Heart right ventricle (tissue), 16 donors: ENCODE measurements around the gene CEP350. TPM values are rescaled to one million over a fixed set of nuclear protein-coding genes. Genes with fewer than 3 reads are reported as not detected.

Experiments
- ATAC-seq, 8 donors: fragments of 200-7000 bp; cut with Tn5 transposase; one replicate each; pipeline ENCODE4 v1.9.1; 2020; ENCODE audit warnings: mild to moderate bottlenecking in 8 of 8, moderate library complexity in 8 of 8, moderate number of reproducible peaks in 1 of 8
- DNase-seq, 2 donors: peaks; one replicate each; pipeline ENCODE4 v3.0.0-alpha.2; 2020
- H3K27ac ChIP-seq, 10 donors: fragments of 200-600 bp; sonication (generic) in 2 of 10; one replicate each; pipeline versions ENCODE4 v1.5.0 to v1.8.0; 2020 to 2022; ENCODE audit warnings: mild to moderate bottlenecking in 3 of 10
- H3K27me3 ChIP-seq, 7 donors: fragments of 200-600 bp; one replicate each; pipeline ENCODE4 v1.8.0; 2021 to 2022; ENCODE audit warnings: mild to moderate bottlenecking in 2 of 7
- H3K36me3 ChIP-seq, 9 donors: fragments of 200-600 bp; sonication (generic) in 1 of 9; one replicate each; pipeline versions ENCODE4 v1.5.0 to v1.8.0; 2020 to 2022; ENCODE audit warnings: mild to moderate bottlenecking in 2 of 9
- H3K4me1 ChIP-seq, 9 donors: fragments of 200-600 bp; sonication (generic) in 1 of 9; one replicate each; pipeline versions ENCODE4 v1.5.0 to v1.8.0; 2020 to 2022; ENCODE audit warnings: mild to moderate bottlenecking in 4 of 9
- H3K4me3 ChIP-seq, 10 donors: fragments of 200-600 bp; sonication (generic) in 2 of 10; one replicate each; pipeline versions ENCODE4 v1.5.0 to v1.8.0; 2020 to 2022; ENCODE audit warnings: mild to moderate bottlenecking in 7 of 10, moderate library complexity in 2 of 10
- H3K9me3 ChIP-seq, 11 donors: fragments of 200-600 bp in 10 of 11; sonication (generic) in 2 of 11; one replicate each; pipeline versions ENCODE4 v1.5.0 to v1.8.0; 2013 to 2022; ENCODE audit warnings: mild to moderate bottlenecking in 2 of 11, control low read depth in 1 of 11, moderate library complexity in 1 of 11
- WGBS, 2 donors: extraction: QIAGEN DNeasy Blood & Tissue Kit; methylation state at CpG; one replicate each; pipeline ENCODE4 v1.1.7; 2013; ENCODE audit warnings: inconsistent platforms in 1 of 2; 5-methylcytosine and 5-hydroxymethylcytosine counted together
- intact Hi-C, 10 donors: fragments of 100-400 bp; cut with DNase I; formaldehyde crosslinking; loops; one replicate each; pipeline versions ENCODE4 v1.11.1 to v1.14.2; 2022
- polyA plus RNA-seq, 2 donors: library from polyadenylated mRNA; stranded (reverse); fragments of 200-250 nt; gene quantifications; one replicate each; pipeline ENCODE4 v1.2.3, GENCODE V29; 2013
- total RNA-seq, 10 donors: library from RNA; stranded (reverse); fragmentation: NEBNext Ultra II Directional in 3 of 10; extraction: Animal tissue kit (Norgen Biotek cat#: 25700) in 3 of 10; gene quantifications; one replicate each; pipeline versions ENCODE4 v1.2.1 to v1.2.4, GENCODE V29; 2021 to 2023
- TF ChIP-seq, protein P1 (sequence below), 9 donors: fragments of 200-600 bp; sonication (generic) in 2 of 9; IDR thresholded peaks; one replicate each; pipeline versions ENCODE4 v1.5.0 to v1.8.0; 2021 to 2022; ENCODE audit warnings: antibody characterized with exemption in 9 of 9, mild to moderate bottlenecking in 5 of 9, moderate library complexity in 1 of 9
- donor health status: Arrhythmogenic right ventricular cardiomyopathy.
- donor health status: ischemic (EF 13 %, LVEDD 7.1; RV severe dilation, severe dysfunction).
- donor health status: healthy with polysubstance abuse.
- donor health status: DM: no; HTN: yes; CAD: no.
- donor health status: DM: no; HTN: no; CAD: no.
- donor health status: ischemic (EF 25% LVEDD 6.9; RV normal size, moderate dysfunction).
- donor health status: ischemic (EF 25% LVEDD 5.7; RV mildly dilated, moderate dysfunction).
- donor health status: healthy.
- donor health status: DM: yes; HTN: yes; CAD: no.
- donor health status: Ischemic cardiomyopathy.
- donor health status: ischemic (EF 35%, LVEDD 5.7; RV mildly dilated, moderate dysfunction).
- donor health status: nonischemic (EF 11% LVEDD 7.7; RV severe dilation, severe dysfunction).
- donor health status: DM: yes; HTN: yes; CAD: no.
- donor health status: PGD.
- donor health status: ischemic (EF 29% LVEDD 5.4; RV normal size, mild dysfunction).
- donor health status: nonischemic (EF 23%, LVEDD 6.1; RV moderate dilation, normal function).

The CEP350 gene
- total and polyA plus RNA-seq, 12 donors = 3.7 to 46.3 (median 37.7) TPM

GRCh38 chr1:180136331-180136967, 181.8 kb downstream of the CEP350 start:
- intact Hi-C loops = no loop called here
- ATAC-seq = no peak

DNA sequence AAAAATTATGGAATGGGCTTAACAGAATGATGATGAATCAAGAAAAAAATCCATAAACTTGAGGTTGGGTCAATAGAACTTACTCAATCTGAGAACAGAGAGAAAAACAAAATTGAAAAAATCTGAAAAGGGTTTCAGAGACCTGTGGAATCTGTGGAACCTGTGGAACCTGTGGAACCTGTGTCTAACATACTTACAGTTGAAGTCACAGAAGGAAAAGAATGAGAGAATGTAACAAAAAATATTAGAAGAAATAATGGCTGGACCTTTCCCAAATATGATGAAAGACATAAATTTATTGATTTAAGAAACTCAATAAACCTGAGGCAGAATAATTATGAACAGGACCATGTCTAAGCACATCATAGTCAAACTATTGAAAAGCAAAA, 182.4 kb downstream of the CEP350 start:
- H3K27ac ChIP-seq = no peak overlapping the region
- intact Hi-C loops = no loop called here
- no peak for DNase-seq
- ATAC-seq = no peak
- no peak overlapping the region for H3K4me3 ChIP-seq
- TF ChIP-seq, protein P1, sequence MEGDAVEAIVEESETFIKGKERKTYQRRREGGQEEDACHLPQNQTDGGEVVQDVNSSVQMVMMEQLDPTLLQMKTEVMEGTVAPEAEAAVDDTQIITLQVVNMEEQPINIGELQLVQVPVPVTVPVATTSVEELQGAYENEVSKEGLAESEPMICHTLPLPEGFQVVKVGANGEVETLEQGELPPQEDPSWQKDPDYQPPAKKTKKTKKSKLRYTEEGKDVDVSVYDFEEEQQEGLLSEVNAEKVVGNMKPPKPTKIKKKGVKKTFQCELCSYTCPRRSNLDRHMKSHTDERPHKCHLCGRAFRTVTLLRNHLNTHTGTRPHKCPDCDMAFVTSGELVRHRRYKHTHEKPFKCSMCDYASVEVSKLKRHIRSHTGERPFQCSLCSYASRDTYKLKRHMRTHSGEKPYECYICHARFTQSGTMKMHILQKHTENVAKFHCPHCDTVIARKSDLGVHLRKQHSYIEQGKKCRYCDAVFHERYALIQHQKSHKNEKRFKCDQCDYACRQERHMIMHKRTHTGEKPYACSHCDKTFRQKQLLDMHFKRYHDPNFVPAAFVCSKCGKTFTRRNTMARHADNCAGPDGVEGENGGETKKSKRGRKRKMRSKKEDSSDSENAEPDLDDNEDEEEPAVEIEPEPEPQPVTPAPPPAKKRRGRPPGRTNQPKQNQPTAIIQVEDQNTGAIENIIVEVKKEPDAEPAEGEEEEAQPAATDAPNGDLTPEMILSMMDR (IDR thresholded peaks at IDR 0.05) = no peak
- H3K36me3 ChIP-seq = no peaks in the 10 kb centered on the region
- H3K27me3 ChIP-seq = peaks cover 0 to 4% (median 0%) of the 10 kb centered on the region in 7 donors
- peaks cover 0 to 8% (median 0%) of the 10 kb centered on the region in 11 donors for H3K9me3 ChIP-seq
- H3K4me1 ChIP-seq = peaks cover 0 to 2% (median 0%) of the 10 kb centered on the region in 9 donors

More at GRCh38 chr1:180136331-180136967, 181.8 kb downstream of the CEP350 start:
- H3K4me3 ChIP-seq = no peak overlapping the region
- no peaks in the 10 kb centered on the region for H3K36me3 ChIP-seq
- peaks cover 0 to 7% (median 0%) of the 10 kb centered on the region in 9 donors for H3K4me1 ChIP-seq
- no peak for DNase-seq
- TF ChIP-seq, protein P1 (IDR thresholded peaks at IDR 0.05) = no peak
- no peak overlapping the region for H3K27ac ChIP-seq
- H3K9me3 ChIP-seq = peaks cover 0 to 8% (median 0%) of the 10 kb centered on the region in 11 donors
- WGBS, 2 donors = 62 to 81% methylated on average over 4 of the region's 4 CpGs
- peaks cover 0 to 4% (median 0%) of the 10 kb centered on the region in 7 donors for H3K27me3 ChIP-seq

- 75 to 79% methylated on average over 2 of the region's 2 CpGs for WGBS, 2 donors
- DNase-seq = no peak
- no peaks in the 10 kb centered on the region for H3K4me1 ChIP-seq
- H3K9me3 ChIP-seq = peaks cover 0 to 8% (median 0%) of the 10 kb centered on the region in 11 donors
- H3K36me3 ChIP-seq = no peaks in the 10 kb centered on the region
- no peak for ATAC-seq
- intact Hi-C loops = no loop called here
- TF ChIP-seq, protein P1 (IDR thresholded peaks at IDR 0.05) = no peak
- peaks cover 0 to 4% (median 0%) of the 10 kb centered on the region in 7 donors for H3K27me3 ChIP-seq
- H3K4me3 ChIP-seq = no peak overlapping the region
- no peak overlapping the region for H3K27ac ChIP-seq
Observed at GRCh38 chr1:180137776-180138175, 183.2 kb downstream of the CEP350 start.

DNA sequence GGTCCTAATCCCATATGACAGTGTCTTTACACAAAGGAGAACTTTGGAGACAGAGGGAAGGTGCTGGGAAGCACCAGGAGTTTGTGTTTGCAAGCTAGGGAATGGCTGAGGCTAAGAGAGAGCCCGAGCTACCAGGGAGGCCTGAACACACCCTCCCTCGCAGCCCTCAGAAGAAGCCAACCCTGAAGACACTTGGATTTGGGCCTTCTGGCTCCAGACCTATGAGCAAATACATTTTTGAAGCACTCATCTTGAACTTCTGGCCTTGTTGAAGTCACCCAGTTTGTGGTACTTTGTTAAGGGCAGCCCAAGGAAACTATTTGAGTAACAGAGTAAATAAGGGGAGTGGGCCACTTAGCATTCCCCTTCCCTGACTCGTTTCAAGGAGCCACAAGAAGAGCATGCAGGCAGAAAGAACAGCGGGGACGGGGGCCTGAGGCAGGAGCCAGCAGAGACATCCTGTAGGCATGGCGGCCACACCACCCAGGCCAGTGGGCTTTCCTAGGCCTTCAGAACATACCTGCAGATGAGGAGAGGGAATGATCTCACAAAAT, 186.8 kb downstream of the CEP350 start:
- Histone ChIP-seq H3K36me3 (no peaks in the 10 kb centered on the region), H3K27ac (no peak overlapping the region), H3K4me3 (no peak overlapping the region), H3K4me1 (peaks cover 0 to 5% (median 0%) of the 10 kb centered on the region in 9 donors), H3K27me3 (no peaks in the 10 kb centered on the region), H3K9me3 (peaks cover 0 to 8% (median 0%) of the 10 kb centered on the region in 11 donors)
- TF ChIP-seq, protein P1 (IDR thresholded peaks at IDR 0.05) = no peak
- DNase-seq (no peak), ATAC-seq (no peak)
- intact Hi-C loops = no loop called here
- 84 to 89% methylated on average over 6 of the region's 6 CpGs for WGBS, 2 donors
